ENCODE results near the gene SLC9A8.
"Not testable (repeated sequence)": the region's sequence is repeated elsewhere in the genome, so short reads cannot be mapped to it uniquely, and the experiment has no call there.

SLC9A8 gene

GRCh38 chr20:49783021-49783995 lies 29.3 kb upstream of the SLC9A8 start:
- Mint-ChIP-seq H3K27me3 (peaks cover 47% of the 10 kb centered on the region), H3K27ac (peak overlapping the region in 1 of 2 donors; percentile 42)
- H3K4me3 Mint-ChIP-seq, ATAC-seq, H3K4me1 Mint-ChIP-seq, H3K9me3 Mint-ChIP-seq, DNase-seq: not testable (repeated sequence)

DNA sequence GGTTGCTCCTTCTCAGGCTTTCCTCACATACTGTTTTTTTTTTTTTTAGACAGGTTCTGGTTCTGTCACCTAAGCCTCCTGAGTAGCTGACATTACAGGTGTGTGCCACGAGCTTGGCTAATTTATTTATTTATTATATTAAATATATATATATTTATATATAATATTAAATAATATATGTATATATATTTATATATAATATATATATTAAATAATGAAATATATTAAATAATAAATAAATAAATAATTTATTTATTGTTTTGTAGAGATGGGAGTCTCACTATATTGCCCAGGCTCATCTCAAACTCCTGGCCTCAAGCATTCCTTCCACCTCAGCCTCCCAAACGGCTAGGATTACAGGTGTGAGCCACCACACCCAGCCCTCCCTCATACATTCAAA lies 28.3 kb upstream of the SLC9A8 start:
- ATAC-seq: no peak
- H3K4me3 Mint-ChIP-seq: no peak overlapping the region
- DNase-seq: no peak
- H3K27ac Mint-ChIP-seq: no peak overlapping the region
- no peaks in the 10 kb centered on the region for H3K9me3 Mint-ChIP-seq
- H3K27me3 Mint-ChIP-seq: peaks cover 43% of the 10 kb centered on the region
- H3K4me1 Mint-ChIP-seq: peaks cover 7% of the 10 kb centered on the region

- peaks cover 7% of the 10 kb centered on the region for H3K4me1 Mint-ChIP-seq
- no peak overlapping the region for H3K27ac Mint-ChIP-seq
- H3K9me3 Mint-ChIP-seq: no peaks in the 10 kb centered on the region
- H3K27me3 Mint-ChIP-seq: peaks cover 54% of the 10 kb centered on the region
- no peak for ATAC-seq
- DNase-seq: no peak
- no peak overlapping the region for H3K4me3 Mint-ChIP-seq
These were observed 27.3 kb upstream of the SLC9A8 start for GRCh38 chr20:49785149-49785851.

GRCh38 chr20:49785852-49786175 lies 26.8 kb upstream of the SLC9A8 start:
- H3K27me3 Mint-ChIP-seq: peaks cover 59% of the 10 kb centered on the region
- H3K4me3 Mint-ChIP-seq: no peak overlapping the region
- ATAC-seq (no peak), DNase-seq (no peak)
- no peak overlapping the region for H3K27ac Mint-ChIP-seq
- no peaks in the 10 kb centered on the region for H3K9me3 Mint-ChIP-seq
- peaks cover 7% of the 10 kb centered on the region for H3K4me1 Mint-ChIP-seq

DNA sequence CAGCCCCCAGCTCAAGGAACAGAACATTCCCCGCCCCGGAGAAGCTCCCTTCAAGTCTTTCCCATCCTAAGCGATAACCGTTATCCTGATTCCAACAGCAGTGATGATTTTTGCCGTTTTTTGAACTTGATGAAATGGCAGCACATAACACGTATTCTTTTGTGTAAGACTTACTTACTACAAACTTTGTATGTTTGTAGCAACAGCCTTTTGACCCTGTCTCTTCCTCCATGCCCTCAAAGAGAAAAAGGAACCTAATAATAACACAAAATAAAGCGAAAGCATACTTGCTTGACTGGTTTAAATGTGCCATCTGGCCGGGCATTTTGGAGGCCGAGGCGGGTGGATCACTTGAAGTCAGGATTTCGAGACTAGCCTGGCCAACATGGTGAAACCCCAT lies 26.4 kb upstream of the SLC9A8 start:
- no peak for ATAC-seq
- DNase-seq: no peak
- Mint-ChIP-seq H3K27me3 (peaks cover 63% of the 10 kb centered on the region), H3K9me3 (no peaks in the 10 kb centered on the region), H3K4me3 (no peak overlapping the region), H3K4me1 (peaks cover 7% of the 10 kb centered on the region), H3K27ac (no peak overlapping the region)

- DNase-seq (no peak), ATAC-seq (no peak)
- H3K4me3 Mint-ChIP-seq: no peak overlapping the region
- H3K9me3 Mint-ChIP-seq: no peaks in the 10 kb centered on the region
- H3K4me1 Mint-ChIP-seq: peaks cover 7% of the 10 kb centered on the region
- peaks cover 69% of the 10 kb centered on the region for H3K27me3 Mint-ChIP-seq
- H3K27ac Mint-ChIP-seq: no peak overlapping the region
These were observed 25.8 kb upstream of the SLC9A8 start for GRCh38 chr20:49786668-49787370.

GRCh38 chr20:49787371-49788357 lies 25.0 kb upstream of the SLC9A8 start:
- DNase-seq: no peak
- H3K27ac Mint-ChIP-seq: no peak overlapping the region
- no peak overlapping the region for H3K4me3 Mint-ChIP-seq
- no peaks in the 10 kb centered on the region for H3K9me3 Mint-ChIP-seq
- peaks cover 7% of the 10 kb centered on the region for H3K4me1 Mint-ChIP-seq
- H3K27me3 Mint-ChIP-seq: peaks cover 70% of the 10 kb centered on the region
- ATAC-seq: no peak

DNA sequence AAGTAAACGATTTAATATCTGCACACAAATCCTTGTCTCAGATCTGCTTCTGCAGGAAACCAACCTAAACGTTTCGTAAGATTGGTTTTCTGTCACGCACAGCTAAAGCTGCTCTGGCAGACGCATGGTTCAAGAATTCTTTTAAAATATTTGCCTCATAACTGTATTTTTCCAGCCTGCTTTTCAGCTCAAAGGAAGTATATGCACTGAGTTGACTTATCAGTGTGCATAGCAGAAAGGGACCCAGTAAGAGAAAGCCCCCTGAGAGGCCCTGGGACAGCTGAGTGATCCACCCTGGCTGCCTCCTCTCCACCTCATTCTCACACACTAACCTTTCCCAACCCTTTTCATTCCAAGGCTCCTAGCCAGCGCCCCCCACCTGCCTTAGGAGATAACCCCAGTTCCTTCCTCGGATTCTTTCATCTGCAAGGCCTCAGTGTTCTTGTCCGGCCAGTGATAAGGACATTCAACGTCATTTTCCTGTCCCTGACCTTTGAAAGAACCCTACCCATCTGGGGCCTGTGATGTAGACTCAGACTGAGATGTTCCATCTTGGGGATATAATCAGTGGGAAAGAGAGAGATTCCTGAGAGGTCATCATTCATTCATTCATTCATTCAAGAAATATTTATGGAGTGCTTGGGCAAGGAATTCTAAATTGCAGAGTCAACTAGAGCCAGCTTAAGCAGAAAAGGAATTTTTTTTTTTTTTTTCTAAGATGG lies 22.4 kb upstream of the SLC9A8 start:
- Mint-ChIP-seq H3K9me3 (no peaks in the 10 kb centered on the region), H3K4me3 (no peak overlapping the region), H3K27ac (no peak overlapping the region), H3K27me3 (peaks cover 59% of the 10 kb centered on the region), H3K4me1 (peaks cover 7% of the 10 kb centered on the region)
- DNase-seq (no peak), ATAC-seq (no peak)

DNA sequence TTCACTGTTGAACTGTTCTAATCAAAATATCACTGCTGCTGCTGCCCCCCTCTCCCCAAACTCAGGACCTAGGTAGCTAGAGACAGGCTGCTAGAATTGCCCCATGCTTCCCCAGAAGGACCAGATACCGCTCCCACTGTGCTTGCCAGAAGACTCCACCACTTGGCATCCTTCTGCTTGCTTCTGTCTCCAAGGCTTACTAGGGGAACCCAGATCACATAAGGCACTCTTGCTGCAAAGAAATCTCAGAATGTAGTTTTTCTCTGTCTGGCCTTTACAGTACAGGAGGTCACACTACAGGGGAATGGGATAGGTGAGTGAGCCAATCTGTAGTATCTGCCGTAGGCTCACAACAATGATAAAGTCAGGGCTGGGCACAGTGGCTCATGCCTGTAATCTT lies 21.5 kb upstream of the SLC9A8 start:
- ATAC-seq: no peak
- Mint-ChIP-seq H3K27ac (no peak overlapping the region), H3K9me3 (no peaks in the 10 kb centered on the region), H3K4me1 (peaks cover under 1% of the 10 kb centered on the region), H3K4me3 (no peak overlapping the region), H3K27me3 (peaks cover 50% of the 10 kb centered on the region)
- no peak for DNase-seq

GRCh38 chr20:49792006-49792405 lies 20.6 kb upstream of the SLC9A8 start:
- Mint-ChIP-seq H3K4me3 (no peak overlapping the region), H3K4me1 (no peaks in the 10 kb centered on the region), H3K9me3 (no peaks in the 10 kb centered on the region), H3K27ac (no peak overlapping the region), H3K27me3 (peaks cover 50% of the 10 kb centered on the region)
- DNase-seq (no peak), ATAC-seq (no peak)

DNA sequence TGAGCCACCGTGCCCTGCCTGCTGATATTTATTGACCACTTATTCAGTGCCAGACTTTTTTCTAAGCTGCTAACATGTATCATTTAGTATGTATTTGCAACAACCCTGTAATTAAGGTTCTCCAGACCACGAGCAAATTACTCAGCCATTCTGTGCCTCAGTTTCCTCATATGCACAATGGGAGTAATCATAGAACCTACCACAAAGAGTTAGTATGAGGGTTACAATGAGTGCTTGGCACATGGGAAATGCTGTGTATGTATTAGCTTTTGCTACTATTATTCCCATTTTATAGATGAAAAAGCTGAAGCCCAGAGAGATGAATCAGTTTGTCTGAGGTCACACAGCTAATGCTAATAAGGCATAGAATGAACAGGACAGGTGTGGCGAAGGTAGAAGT lies 20.0 kb upstream of the SLC9A8 start:
- no peak overlapping the region for H3K27ac Mint-ChIP-seq
- ATAC-seq (no peak), DNase-seq (no peak)
- H3K4me3 Mint-ChIP-seq: no peak overlapping the region
- H3K9me3 Mint-ChIP-seq: no peaks in the 10 kb centered on the region
- no peaks in the 10 kb centered on the region for H3K4me1 Mint-ChIP-seq
- peaks cover 48% of the 10 kb centered on the region for H3K27me3 Mint-ChIP-seq

DNA sequence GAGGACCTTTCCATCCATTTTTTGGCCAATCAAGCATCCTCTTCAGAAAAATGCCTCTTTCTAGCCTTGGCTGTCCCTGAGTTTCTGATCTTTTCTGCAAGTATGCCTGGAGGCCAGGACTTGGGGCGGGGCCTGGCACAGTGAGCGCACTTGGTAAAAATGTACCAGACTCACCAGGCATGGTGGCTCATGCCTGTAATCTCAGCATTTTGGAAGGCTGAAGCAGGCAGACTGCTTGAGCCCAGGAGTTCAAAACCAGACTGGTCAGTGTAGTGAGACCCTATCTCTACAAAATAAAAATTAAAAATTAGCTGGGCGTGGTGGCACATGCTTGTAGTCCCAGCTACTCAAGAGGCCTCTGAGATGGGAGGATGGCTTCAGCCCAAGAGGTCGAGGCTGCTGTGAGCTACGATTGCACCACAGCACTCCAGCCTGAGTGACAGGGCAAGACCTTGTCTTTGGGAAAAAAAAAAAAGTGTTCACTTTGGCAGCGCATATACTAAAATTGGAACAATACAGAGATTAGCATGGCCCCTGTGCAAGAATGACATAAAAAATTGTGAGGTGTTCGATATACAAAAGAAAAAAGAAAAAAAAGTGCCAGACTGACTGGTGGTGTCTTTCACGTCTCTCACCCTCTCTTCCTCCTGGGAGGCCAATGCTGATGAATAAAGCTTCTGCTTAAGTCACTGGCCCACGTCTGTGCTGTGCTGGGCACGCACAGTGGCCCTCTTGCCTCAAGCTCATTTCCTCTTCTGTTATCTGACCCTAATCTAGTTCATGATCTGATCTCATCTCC lies 18.1 kb upstream of the SLC9A8 start:
- DNase-seq (no peak), ATAC-seq (no peak)
- H3K9me3 Mint-ChIP-seq: no peaks in the 10 kb centered on the region
- H3K4me3 Mint-ChIP-seq: no peak overlapping the region
- H3K27me3 Mint-ChIP-seq: peaks cover 44% of the 10 kb centered on the region
- H3K4me1 Mint-ChIP-seq: no peaks in the 10 kb centered on the region
- no peak overlapping the region for H3K27ac Mint-ChIP-seq

DNA sequence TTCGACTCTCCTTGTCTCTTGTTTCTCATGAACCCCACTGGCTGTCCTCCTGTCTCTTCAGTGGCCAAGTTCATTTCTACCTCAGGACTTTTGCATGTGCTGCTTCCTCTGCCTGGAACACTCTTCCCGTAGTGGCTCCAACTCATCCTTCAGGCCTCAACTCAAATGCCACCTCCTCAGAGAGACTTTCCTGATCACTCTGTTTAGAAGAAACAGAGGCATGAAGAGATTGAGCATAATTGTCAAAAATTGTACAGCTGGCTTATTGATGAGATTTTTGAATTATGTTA lies 17.5 kb upstream of the SLC9A8 start:
- H3K4me3 Mint-ChIP-seq: no peak overlapping the region
- ATAC-seq (no peak), DNase-seq (no peak)
- H3K27me3 Mint-ChIP-seq: peaks cover 38% of the 10 kb centered on the region
- H3K27ac Mint-ChIP-seq: no peak overlapping the region
- H3K4me1 Mint-ChIP-seq: no peaks in the 10 kb centered on the region
- no peaks in the 10 kb centered on the region for H3K9me3 Mint-ChIP-seq
